LoVo (cell line): ENCODE measurements around the gene C2CD4D.
"Not testable (repeated sequence)": the region's sequence is repeated elsewhere in the genome, so short reads cannot be mapped to it uniquely, and the experiment has no call there.

Experiments
- DNase-seq: peaks from one replicate; pipeline ENCODE4 v3.0.0-alpha.2; 2016; ENCODE audit warnings: low spot score

The C2CD4D gene

DNA sequence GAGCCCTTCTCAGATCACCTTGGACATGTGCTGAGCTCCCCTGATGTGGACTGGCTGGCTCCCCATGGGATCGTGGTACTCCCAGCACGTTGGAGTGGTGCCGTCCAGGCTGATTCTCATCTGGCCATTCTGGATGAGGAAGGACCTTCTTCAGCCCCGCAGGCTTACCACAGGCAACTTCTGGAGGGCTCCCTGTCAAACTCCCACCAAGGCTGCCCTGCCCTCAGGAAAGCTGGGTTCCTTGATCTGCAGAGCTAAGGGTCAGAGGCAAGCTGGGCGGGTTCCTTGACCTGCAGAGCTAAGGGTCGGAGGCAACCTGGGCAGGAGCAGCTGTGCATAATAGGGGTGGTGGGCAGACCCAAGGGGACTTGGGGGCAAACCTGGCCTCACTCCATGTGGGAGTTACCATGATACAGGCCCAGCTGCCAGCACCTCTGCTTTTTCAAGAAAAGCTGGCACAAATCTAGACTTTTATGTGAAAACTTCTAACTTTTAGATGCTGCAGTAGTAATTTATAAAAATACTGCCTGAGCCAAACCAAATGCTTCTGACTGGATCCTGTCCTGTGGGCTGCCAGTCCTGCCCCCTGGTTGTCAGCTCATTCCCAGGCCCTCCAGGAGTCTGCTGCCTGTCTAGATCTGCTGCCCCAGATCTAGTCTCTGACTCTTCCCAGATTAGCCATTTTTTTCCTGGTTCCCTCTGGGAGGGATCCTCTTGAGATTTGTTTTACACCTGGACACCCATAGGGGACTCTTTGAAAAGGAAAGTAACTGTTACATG lies 19.5 kb upstream of the C2CD4D start:
- DNase-seq: no peak

DNA sequence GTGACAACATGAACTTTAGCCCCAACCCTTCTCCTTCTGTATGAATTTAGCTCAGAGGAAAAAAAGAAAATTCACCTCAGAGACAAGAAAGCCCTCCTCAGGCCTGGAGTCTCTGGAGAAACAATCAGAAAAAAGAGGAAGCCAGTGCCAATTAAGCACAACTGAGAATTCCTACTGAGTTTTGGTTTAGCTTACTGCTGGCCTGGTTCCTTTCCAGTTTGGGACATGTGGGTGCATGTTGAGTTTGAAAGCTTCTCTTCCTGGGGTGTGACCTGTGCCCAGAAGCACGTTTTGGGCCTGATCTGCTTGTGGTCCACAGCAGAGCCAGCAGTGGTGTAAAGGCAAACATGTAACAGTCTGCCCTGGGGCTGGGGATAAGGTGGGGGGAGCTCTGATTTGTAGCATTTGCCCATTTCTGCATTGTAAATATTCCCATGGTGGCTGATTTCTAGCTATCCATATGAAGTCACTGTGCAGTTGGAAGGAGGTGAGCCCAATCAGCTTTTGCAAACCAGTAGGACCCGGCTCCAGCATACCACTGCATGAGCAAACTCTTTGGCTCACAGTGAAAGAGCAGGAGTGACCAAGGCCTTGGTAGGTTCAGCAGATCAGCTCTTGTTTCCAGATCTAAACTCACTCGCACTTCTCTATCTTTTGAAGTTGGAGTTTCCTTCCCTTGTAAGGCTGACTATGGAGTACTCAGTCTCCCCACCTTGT lies 18.6 kb upstream of the C2CD4D start:
- no peak for DNase-seq

DNA sequence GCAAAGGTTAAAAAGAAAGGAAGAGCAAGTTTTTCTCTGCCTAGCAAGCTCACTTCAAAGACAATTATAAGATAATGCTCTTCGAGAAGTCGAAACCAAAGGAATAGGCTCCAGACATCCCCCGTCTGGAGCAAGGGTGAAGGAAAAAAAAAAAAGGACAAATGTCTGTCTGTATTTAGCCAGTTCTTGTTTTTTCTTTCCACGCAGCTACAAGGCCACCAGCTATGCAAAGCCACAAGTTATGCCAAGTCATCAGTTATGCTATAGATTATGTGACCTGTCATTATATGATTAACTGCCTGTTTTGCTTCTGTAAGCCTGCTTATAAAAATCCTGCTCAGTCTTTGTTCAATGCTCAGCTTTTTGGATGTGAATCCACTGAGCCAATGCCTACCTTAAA lies 16.3 kb upstream of the C2CD4D start:
- DNase-seq: no peak

DNA sequence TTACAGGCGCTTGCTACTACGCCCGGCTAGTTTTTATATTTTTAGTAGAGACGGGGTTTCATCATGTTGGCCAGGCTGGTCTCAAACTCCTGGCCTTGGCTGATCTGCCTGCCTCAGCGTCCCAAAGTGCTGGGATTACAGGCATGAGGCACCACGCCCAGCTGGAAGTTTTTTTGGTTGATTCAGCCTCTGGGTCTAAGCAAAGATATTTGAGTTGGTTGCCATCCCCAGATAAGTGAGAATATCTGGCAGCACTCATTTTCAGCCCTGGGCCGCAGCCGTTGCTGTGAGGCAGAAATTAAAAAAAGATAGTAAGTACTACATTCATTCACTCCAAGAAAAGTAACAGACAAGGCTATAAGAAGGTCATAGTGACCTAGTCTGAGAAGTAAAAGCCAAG lies 15.9 kb upstream of the C2CD4D start:
- DNase-seq: not testable (repeated sequence)

DNA sequence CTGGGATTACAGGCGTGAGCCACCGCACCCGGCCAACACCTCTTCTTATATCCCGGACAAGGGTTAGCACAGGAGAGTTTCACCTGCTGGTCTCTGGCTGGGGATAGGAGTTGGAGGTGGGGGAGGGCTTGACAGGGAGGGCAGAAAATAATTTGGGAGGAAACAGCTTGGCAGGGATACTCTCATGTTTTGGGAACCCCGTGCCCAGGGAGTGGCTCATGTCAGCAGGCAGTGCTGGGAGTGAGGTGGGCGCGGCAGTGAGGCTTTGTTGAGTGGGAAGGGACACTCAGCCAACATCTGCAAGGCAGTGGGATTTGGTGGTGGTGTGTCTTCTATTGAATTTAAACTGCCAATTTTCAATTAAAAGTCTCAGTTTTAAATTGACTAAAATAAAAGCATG lies 15.0 kb upstream of the C2CD4D start:
- DNase-seq: no peak

DNA sequence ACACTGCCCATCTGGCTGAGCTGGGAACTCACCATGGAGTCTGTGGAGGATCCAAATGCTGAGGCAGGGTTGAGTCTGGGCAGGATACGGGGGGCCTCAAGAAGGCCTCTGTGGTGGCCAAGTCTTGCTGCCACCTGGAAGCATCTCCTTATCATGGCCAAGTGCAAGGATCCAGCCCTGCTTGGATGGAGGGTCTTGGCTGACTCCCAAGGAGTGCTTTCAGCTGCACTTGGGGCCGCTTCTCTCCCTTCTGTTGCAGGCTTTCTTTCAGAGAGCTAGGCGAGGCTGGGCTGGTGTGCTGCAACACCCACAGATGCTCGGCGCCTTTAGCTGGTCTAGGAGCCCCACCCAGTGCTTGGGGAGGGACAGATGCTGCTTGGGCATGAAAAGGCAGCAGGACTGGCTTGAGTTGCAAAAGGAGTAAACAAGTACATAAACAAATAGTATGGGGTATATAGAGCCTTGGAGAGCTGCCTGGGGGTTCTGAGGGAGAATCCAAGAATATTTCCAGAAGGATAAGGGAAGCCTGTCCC lies 13.9 kb upstream of the C2CD4D start, which contains the start of gene THEM5:
THEM5 (minus strand) TSS at position 302 of the 533 bp plus-strand sequence; CDS start at position 155, 147 bp downstream.
- no peak for DNase-seq

DNA sequence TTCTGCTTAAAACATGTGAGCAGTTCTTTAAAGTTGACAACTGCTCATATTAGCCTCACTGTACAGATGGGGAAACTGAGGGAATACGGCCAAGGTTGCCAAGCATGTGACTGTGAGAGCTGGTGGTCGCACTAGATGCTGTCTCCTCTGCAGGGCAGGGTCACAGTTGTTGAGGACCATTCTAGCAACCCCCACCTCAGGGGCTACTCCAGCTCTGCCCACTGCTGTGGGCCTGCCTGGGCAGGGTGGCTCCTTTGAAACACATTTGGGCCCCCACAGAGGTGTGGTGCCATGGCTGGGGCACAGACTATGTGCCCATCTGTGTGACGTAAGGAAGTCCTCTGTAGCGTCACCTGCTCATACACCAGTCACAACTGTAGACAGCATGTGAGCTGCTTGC lies 13.1 kb upstream of the C2CD4D start:
- DNase-seq: no peak

DNA sequence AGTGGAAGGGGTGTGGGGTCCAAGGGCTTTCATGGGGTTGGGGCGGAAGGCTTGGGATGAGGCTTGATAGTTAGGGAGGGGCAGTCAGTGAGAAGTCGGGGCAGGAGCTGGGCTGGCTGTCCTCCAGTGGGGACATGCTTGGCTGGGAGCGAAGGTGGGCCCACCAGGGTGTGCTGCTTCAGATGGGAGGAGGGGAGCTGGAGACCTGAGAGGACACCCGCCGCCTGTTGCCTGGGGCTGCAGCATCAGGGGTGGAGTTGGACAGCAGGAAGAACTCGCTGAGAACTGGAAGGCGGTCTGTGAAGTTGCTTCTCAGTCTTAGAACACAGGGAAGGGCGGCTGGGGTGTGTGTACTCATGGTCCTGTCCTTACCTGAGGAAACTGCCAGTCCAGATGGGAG lies 12.3 kb upstream of the C2CD4D start:
- no peak for DNase-seq

DNA sequence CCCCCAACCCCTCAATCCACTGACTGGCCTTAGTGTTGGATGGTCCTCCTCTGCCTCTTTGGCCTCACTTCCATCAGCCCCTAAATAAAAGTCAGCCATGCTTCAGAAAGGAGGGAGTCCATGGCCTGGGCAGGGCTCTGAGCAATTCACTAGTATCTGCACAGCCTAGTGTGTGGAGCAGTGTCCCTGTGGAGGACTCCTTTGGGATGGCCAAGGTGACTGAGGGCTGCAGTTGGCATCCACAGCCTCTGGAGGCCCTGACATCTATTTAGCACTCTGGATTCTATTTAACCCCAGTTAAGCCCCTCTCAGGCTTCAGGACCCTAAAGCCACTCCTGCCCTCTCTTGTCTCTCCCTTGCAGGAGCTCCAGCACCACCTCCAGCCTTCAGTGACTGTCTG lies 10.3 kb upstream of the C2CD4D start:
- DNase-seq: no peak

DNA sequence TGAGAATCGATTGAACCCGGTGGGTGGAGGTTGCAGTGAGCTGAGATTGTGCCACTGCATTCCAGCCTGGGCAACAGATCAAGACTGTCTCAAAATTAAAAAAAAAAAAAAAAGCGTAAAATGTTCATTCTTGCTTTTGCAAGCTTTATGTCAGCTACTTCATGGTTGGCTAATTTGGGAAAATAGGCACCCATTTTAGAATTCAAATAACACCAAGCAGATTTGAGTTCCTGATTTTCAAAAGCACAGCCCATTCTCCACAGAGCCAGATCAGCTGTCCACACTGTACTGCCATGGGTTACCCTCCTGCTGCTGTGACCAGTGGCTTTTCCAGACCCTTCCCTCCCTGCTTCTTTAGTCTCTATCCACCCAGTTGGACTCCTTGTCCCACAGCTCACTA lies 9.5 kb upstream of the C2CD4D start:
- no peak for DNase-seq

DNA sequence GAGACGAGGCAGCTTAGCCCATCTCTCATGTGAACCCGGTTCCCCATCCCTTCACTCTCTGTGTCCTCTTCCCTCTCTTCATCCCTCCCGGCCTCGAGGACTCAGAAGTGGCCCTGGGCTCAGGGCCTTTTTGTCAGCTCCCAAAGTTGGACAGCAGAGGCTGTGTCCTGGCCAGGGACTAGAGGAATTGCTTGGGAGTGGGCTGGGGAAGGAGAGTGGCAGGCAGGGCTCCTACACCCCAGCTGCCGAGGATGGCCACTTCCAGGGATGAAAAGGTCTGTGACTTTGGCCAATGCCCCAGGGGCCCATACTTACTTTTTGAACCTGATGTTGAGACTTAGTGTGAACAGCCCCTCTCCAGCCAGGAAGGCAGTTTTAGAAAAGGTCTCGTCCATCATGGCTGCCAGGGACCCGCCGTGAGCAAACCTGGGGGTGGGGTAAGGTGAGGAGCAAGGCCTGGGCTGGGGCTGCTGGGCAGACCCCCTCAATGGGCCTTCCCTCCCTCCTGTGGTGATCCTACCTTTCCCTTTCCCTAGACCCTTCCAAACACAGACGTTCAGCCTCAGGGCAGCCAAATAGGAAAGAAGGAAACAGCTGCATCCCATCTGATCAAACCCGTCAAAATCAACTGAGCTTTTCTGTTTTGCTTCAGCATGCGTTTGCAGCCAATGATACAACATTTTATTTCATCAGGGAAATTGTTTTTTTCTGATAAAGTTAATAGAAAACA lies 8.4 kb upstream of the C2CD4D start:
- no peak for DNase-seq

DNA sequence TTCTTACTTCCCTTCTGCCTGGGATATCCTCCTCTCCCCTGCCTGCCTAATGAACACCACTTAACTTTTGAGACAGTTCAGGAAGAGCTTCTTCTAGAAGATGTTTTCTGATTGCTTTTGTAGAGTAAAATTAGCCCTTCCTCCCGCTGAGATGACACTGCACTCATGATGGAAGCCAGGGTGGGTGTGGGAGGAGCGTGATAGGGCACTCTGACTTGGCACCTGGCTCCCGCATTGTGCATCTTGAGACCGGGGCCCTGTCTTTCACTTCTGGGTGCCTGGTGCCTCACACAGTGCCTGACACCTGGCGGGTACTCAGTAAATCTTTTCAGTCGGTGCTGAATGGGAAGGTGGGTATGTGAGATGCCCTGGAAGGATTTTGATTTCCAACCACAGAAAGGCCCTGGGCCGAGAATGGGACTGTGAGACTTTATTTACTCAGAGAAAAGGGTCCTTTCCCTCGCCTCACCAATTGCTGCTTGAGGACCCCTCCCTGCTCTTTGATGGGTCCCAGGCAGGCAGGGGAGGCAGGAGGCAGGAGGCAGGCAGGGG lies 7.1 kb upstream of the C2CD4D start:
- no peak for DNase-seq

DNA sequence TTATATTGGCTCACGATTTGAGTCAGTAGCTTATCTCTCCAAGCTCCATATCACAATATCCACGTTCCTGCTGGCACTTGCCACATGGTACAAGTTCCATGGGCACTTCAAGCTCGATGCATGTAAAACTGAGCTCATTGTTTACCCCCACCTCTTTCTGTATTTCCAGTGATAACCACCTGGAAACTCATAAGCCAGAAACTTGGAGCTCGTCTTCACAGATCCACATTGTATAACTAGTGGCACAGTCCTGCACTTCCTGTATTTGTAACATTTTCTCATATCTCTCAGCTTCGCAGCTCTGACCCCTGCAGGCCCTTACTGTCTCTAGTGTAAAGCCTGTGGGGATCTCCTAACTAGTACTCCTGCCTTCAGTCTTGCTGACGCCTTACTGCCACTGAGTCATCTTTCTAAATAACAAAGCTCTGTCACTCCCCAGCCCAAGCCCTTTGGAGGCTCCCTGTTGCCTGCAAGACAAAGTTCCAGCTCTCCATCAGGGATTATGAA lies 6.5 kb upstream of the C2CD4D start:
- DNase-seq: no peak

DNA sequence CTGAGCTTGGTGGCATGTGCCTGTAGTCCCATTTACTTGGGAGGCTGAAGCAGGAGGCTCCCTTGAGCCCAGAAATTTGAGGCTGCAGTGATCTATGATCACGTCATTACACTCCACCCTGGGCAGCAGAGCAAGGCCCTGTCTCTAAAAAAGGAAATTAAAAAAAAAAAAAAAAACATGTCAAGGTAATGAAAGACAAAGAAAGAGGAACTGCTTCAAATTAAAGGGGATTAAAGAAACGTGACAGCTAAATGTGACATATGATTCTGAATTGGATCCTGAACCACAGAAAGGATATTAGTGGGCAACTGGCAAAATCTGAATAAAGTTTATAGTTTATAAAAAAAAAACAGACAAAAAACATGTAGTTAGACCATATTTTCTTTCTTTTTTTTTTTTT lies 3.8 kb upstream of the C2CD4D start:
- DNase-seq: no peak

DNA sequence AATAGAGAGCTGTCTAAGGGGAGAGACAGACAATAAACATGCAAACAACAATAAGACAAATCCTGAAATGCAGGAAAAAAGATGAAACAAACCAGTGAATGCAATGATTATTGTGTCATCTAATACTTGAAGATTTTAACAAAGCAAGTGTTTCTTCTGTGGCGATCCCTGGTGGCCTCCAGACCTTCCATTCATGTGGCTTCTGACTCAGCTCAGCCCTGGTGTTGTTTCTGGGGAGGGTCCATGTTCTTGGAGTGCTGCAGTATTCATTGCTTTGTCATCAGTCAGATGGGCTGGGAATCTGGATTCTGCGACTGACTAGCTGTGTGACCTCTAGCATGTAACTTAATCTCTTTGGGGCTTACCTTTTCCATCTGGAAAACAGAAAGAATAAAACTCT lies 1.5 kb upstream of the C2CD4D start:
- DNase-seq: peak; percentile 12

DNA sequence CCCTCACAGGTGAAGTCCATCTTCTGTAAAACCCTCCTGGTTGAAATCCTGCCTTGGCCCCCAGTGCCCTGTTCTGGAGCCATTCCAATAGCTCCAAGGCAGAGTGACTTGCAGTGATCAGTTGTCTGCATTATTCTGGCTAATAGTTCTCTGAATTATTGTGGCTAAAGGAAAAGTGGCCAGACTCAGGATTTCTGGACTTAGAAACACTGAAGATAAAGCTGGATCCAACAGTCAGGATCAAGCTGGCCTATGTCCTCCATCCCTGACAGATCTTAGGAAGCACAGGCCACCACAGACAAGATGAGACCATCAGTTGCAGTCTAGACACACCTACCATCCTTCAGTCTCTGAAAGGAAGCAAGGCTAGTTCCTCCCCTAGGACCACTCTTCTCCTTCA lies 801 bp upstream of the C2CD4D start:
- no peak for DNase-seq

DNA sequence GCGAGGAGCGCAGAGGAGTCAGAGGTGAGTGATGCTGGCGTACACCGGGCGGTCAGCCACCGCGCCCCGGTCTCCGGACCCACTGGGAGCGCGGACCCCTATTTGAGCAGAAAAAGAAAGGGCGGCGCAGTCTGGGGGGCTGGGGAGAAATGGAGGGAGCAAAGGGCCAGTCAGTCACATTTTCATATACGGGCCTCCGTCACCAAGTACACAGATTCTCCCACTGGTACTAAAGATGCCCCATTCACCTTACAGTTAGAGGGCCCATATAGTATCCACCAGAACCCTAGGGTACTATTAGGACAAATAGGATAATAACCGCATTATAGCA lies 573 bp downstream of the C2CD4D start:
- DNase-seq: no peak

DNA sequence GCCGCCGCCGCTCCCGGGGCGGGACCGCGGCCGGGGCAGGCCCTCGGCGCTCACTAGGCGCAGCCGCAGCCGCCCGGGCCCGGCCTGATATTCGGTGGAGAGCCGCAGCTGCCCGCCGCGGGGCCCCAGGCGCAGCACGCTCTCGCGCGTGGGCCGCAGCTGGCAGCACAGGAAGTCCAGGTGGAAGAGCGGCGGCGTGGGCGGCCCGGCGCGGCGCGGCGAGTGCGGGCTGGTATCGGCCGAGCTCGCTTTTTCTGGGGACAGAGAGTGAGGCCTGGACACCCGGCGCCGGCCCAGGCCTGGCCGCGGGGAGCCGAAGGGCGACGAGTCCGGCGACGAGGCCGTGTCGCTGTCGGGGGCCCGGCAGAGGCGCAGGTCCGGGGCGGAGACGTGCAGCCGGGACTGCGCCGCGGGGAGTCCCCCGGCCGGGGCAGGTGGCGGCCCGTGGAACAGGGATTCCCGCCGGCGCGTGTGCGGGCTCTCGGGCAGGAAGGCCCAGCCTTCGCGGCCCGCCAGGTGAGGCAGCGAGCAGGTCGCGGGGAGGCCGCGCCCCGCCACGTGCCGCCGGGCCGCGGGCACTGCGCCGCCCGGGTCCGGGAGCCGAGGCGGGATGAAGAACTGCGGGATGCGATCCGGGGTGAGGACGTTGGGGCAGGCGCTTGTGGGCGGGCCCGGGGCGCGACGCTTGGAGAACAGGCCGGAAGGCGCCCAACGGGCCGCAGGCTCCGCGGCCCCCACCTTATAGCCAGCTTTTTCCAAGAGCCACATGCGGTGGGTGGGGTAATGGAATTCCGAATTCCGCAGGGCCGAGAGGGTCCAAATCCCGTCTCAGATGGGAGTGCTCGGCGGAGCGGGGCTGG lies 1.2 kb downstream of the C2CD4D start:
- DNase-seq: no peak

DNA sequence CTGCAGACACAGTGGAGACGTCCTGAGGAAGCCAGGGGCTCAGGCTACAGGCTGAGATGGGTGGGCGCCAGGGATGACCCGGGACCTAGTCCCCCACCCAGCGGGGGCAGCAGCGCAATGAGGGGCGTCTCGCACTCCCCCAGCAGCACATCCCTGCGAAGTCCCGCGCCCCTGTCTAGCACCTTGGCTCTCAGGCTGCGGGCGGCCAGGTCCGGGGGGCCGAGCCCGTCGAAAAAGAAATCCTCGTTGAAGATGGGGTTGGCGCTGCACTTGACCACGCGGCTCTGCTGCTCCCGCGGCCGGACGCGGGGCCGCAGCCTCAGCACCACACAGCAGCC lies 1.8 kb downstream of the C2CD4D start:
- no peak for DNase-seq

DNA sequence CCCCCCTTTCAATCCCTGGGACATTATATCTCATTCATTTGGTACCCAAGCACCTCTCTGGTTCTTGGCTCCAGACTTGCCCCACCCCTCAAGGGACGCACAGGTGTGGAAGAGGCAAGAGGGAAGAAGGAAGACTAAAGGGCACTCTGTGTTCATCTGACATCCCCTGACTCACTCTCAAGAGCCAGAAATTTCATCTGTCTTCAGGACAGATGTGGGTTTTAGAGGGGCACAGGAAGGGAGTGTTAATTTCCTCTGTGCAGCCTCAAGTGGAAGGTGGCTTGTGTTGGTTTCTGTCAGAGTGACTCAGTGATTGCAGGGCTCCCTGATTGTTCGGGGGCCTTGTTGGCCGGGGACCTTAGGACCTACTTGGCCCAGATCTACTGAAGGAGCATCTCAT lies 2.4 kb downstream of the C2CD4D start:
- no peak for DNase-seq

DNA sequence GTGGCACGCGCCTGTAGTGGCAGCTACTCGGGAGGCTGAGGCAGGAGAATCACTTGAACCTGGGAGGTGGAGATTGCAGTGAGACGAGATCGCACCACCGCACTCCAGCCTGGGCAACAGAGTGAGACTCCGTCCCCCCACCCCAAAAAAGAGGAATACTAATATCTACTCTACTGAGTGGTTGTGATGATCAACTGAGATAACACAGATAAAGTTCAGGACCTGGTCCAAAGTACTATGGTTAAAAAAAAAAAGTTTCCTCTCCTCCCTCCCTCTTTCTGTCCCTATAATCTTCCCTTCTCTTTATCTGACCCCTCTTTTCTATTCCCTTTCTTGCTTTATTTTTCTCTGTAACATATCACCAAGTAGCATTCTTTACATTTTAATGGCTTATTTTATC lies 4.0 kb downstream of the C2CD4D start:
- no peak for DNase-seq

DNA sequence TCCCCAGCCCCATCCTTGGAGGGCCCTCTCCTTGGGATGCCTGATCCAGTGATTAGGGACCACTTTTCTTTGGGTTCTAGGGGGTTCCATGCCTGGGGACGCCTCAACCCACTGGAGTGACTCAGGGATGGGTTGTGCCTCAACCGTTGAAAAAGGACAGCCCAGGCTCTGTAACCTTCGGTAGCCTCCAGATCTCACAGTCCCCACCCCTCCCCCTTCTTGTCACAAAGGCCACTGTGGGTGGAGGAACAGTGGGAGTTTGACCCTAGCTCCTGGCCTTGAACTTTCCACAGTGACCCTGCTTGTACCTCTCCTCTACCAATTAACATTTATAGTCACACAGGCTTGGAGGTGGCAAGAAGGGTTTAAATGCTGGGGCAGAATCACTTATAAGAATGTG lies 5.4 kb downstream of the C2CD4D start:
- DNase-seq: no peak
